ENCODE measurements around the gene ANKUB1. TPM values are rescaled to one million over a fixed set of nuclear protein-coding genes. Genes with fewer than 3 reads are reported as not detected.

The ANKUB1 gene
- polyA plus RNA-seq, 3 donors: 0.05 TPM; not detected in 2

DNA sequence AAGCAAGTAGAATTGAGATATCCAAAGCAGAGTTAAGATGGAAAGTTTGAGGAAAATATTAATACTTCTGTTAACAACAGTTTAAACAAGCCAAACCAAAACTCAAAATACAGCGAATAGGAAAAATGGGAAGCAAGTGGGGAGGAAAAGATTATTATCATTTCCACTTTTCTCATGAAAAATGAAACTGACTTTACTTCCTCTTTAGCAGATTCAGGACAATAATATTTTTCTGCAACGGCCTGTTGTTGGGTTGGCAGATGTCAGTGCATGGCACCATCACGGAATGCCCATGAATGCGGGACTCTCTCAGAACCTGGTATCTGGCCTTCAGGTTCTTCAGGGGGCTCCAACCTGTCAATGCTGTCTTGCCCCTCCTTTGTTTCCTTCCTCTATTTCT, 11.1 kb downstream of the ANKUB1 start:
- peaks cover 0 to 2% (median 0%) of the 10 kb centered on the region in 3 donors for H3K27me3 Mint-ChIP-seq (ENCODE audit: low read depth in 3 of 3)
- no peaks in the 10 kb centered on the region for H3K9me3 ChIP-seq (replicated peaks in 1 of 2; ENCODE audit: control insufficient read depth in 1 of 2, insufficient read depth in 1 of 2, low read length in 2 of 2)
- peak overlapping the region; percentile 64 for H3K4me2 ChIP-seq (replicated peaks; ENCODE audit: extremely low read depth, low read length, poor library complexity, severe bottlenecking)
- H3K4me3 Mint-ChIP-seq: peak overlapping the region; percentile 63 to 76
- no peaks in the 10 kb centered on the region for H3K79me2 ChIP-seq (ENCODE audit: insufficient read depth, low read length)
- peak overlapping the region; percentile 86 to 96 (median 94) for H3K27ac Mint-ChIP-seq
- no peaks in the 10 kb centered on the region for H3K36me3 ChIP-seq (replicated peaks in 1 of 2; ENCODE audit: control insufficient read depth in 1 of 2, insufficient read depth in 2 of 2, low read length in 2 of 2)
- 6% methylated on average over 2 of the region's 4 CpGs for WGBS (ENCODE audit: insufficient coverage)
- no peak for TF ChIP-seq CTCF (IDR thresholded peaks at IDR 0.05)
- peaks cover 44 to 52% of the 10 kb centered on the region in 2 donors for H3K4me1 ChIP-seq (ENCODE audit: control insufficient read depth in 1 of 2, insufficient read depth in 2 of 2, low read length in 2 of 2)
- peak overlapping the region; percentile 70 to 85 for H3K27ac ChIP-seq (ENCODE audit: low read depth in 1 of 2, low read length in 2 of 2)
- peak overlapping the region in 2 of 3 experiments; percentile 16 to 58 for H3K4me3 ChIP-seq (replicated peaks in 1 of 3; ENCODE audit: low read depth in 2 of 3, low read length in 3 of 3)
- no peaks in the 10 kb centered on the region for H4K20me1 ChIP-seq (ENCODE audit: insufficient read depth, low read length)
- intact Hi-C loops (cut with micrococcal nuclease): no loop called here
- no peak overlapping the region for H3K9ac ChIP-seq (ENCODE audit: insufficient read depth, low read length, poor library complexity, severe bottlenecking)
- no peaks in the 10 kb centered on the region for H3K27me3 ChIP-seq (ENCODE audit: control insufficient read depth in 2 of 2, insufficient read depth in 2 of 2, low read length in 2 of 2)
- peaks cover 44% of the 10 kb centered on the region for H3K4me1 Mint-ChIP-seq
- no peaks in the 10 kb centered on the region for H3K36me3 Mint-ChIP-seq
- peak; percentile 41 to 81 (median 71) for DNase-seq
- H3K9me3 Mint-ChIP-seq: peaks cover 0 to 2% (median 0%) of the 10 kb centered on the region in 7 donors
- no peak overlapping the region for H2AFZ ChIP-seq (ENCODE audit: insufficient read depth, low read depth, low read length, poor library complexity, severe bottlenecking)

GRCh38 chr3:149777414-149778214, 14.7 kb downstream of the ANKUB1 start:
- no peak overlapping the region for H2AFZ ChIP-seq (ENCODE audit: insufficient read depth, low read depth, low read length, poor library complexity, severe bottlenecking)
- Mint-ChIP-seq H3K27me3 (ENCODE audit: low read depth in 3 of 3) (peaks cover 0 to 2% (median 0%) of the 10 kb centered on the region in 3 donors), H3K27ac (no peak overlapping the region), H3K9me3 (no peaks in the 10 kb centered on the region), H3K4me3 (no peak overlapping the region), H3K4me1 (peaks cover 24% of the 10 kb centered on the region), H3K36me3 (no peaks in the 10 kb centered on the region)
- no peaks in the 10 kb centered on the region for H4K20me1 ChIP-seq (ENCODE audit: insufficient read depth, low read length)
- H3K36me3 ChIP-seq (replicated peaks in 1 of 2; ENCODE audit: control insufficient read depth in 1 of 2, insufficient read depth in 2 of 2, low read length in 2 of 2): no peaks in the 10 kb centered on the region
- H3K79me2 ChIP-seq (ENCODE audit: insufficient read depth, low read length): no peaks in the 10 kb centered on the region
- DNase-seq: no peak
- no peak overlapping the region for H3K9ac ChIP-seq (ENCODE audit: insufficient read depth, low read length, poor library complexity, severe bottlenecking)
- H3K27ac ChIP-seq (ENCODE audit: low read depth in 1 of 2, low read length in 2 of 2): no peak overlapping the region
- TF ChIP-seq CTCF (IDR thresholded peaks at IDR 0.05): no peak
- H3K9me3 ChIP-seq (replicated peaks in 1 of 2; ENCODE audit: control insufficient read depth in 1 of 2, insufficient read depth in 1 of 2, low read length in 2 of 2): no peaks in the 10 kb centered on the region
- WGBS (ENCODE audit: insufficient coverage): 89% methylated on average over 2 of the region's 2 CpGs
- H3K4me2 ChIP-seq (replicated peaks; ENCODE audit: extremely low read depth, low read length, poor library complexity, severe bottlenecking): no peak overlapping the region
- H3K4me3 ChIP-seq (replicated peaks in 1 of 3; ENCODE audit: low read depth in 2 of 3, low read length in 3 of 3): no peak overlapping the region
- intact Hi-C loops (cut with micrococcal nuclease): no loop called here
- no peaks in the 10 kb centered on the region for H3K27me3 ChIP-seq (ENCODE audit: control insufficient read depth in 2 of 2, insufficient read depth in 2 of 2, low read length in 2 of 2)
- H3K4me1 ChIP-seq (ENCODE audit: control insufficient read depth in 1 of 2, insufficient read depth in 2 of 2, low read length in 2 of 2): peaks cover 28 to 31% of the 10 kb centered on the region in 2 donors

All from CD14-positive monocyte (primary cell).